ENCODE measurements around the gene SMIM20.

- TF ChIP-seq POLR2AphosphoS5 (IDR thresholded peaks at IDR 0.05; ENCODE audit: low read depth, low read length) (no peak), TAF1 (IDR thresholded peaks at IDR 0.05; ENCODE audit: borderline replicate concordance, insufficient read depth, low read length) (no peak), SIN3A (IDR thresholded peaks at IDR 0.05; ENCODE audit: borderline replicate concordance, insufficient read depth, low read length) (no peak), FOXP2 (optimal IDR thresholded peaks at IDR 0.05; ENCODE audit: borderline replicate concordance, extremely low read depth, extremely low read length, insufficient read depth) (no peak), REST (IDR thresholded peaks at IDR 0.05; ENCODE audit: insufficient read depth in 1 of 2, low read depth in 2 of 2, low read length in 2 of 2) (no peak)
Observed at GRCh38 chr4:25929298-25929686, 15.3 kb downstream of the SMIM20 start.
